Spleen (tissue), 7 donors: ENCODE results near the gene NHSL1.

ENCODE experiments used
- POLR2A ChIP-seq, 3 donors: fragments of 450-650 bp; IDR thresholded peaks; one replicate each; pipeline ENCODE4 v1.5.1; 2017; ENCODE audit warnings: antibody characterized with exemption in 3 of 3, mild to moderate bottlenecking in 1 of 3
- POLR2AphosphoS5 ChIP-seq, 3 donors: sonication (generic); formaldehyde crosslinking; IDR thresholded peaks; one replicate each; pipeline ENCODE4 v1.5.1; 2017; ENCODE audit warnings: antibody characterized with exemption in 3 of 3
- TF ChIP-seq, protein P1 (sequence below), 11 experiments: fragments of 200-600 bp in 7 of 11; fragments of 450-650 bp in 4 of 11; sonication (generic) in 4 of 11; IDR thresholded peaks in 8 of 11; conservative IDR thresholded peaks in 3 of 11; 1 replicate in 7 of 11; 2 replicates in 4 of 11; pipeline versions ENCODE4 v1.4.0 to v1.8.0; 2016 to 2021; ENCODE audit warnings: antibody characterized with exemption in 11 of 11, inconsistent platforms in 4 of 11, mild to moderate bottlenecking in 1 of 11
- donor health status: DM: no; HTN: no; CAD: no; lungs with moderate emphysema.
- donor health status: DM: no; HTN: no; CAD: no.
- donor health status: DM: no; HTN: no; CAD: no.

DNA sequence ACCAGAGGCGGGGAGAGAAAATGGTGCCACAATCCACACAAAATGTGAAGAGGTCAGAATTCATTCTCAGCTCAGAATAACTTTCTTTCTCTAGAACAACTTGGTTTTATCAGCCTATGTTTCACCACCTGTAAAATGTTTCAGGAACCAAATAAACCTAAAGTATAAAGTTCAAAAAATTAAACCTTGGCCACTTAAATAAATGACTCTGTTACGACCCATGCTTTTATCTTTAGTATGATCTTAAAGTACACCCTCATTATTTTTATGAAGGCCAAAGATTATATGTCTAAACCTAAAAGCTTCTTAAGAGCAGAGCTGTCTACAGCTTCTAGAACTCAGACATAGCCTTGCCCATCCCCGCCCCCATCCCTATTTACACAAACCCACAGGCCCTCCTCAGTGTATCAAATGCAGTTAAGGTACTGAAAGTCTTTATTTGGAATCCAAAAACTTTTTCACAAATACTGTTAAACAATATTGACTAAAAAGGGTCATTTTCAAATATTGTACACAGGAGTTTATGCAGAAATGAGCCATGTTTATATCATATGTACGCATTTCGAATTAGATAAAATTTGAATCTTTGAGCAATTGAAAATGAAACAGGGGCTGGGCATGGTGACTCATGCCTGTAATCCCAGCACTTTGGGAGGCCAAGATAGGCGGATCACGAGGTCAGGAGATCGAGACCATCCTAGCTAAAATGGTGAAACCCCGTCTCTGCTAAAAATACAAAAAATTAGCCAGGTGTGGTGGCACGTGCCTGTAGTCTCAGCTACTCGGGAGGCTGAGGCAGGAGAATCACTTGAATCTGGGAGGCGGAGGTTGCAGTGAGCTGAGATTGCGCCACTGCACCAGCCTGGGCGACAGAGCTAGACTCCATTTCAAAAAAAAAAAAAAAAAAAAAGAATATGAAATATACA, 5.7 kb upstream of the NHSL1 start:
- TF ChIP-seq, protein P1, sequence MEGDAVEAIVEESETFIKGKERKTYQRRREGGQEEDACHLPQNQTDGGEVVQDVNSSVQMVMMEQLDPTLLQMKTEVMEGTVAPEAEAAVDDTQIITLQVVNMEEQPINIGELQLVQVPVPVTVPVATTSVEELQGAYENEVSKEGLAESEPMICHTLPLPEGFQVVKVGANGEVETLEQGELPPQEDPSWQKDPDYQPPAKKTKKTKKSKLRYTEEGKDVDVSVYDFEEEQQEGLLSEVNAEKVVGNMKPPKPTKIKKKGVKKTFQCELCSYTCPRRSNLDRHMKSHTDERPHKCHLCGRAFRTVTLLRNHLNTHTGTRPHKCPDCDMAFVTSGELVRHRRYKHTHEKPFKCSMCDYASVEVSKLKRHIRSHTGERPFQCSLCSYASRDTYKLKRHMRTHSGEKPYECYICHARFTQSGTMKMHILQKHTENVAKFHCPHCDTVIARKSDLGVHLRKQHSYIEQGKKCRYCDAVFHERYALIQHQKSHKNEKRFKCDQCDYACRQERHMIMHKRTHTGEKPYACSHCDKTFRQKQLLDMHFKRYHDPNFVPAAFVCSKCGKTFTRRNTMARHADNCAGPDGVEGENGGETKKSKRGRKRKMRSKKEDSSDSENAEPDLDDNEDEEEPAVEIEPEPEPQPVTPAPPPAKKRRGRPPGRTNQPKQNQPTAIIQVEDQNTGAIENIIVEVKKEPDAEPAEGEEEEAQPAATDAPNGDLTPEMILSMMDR (IDR thresholded peaks at IDR 0.05 in 8 of 11, conservative IDR thresholded peaks at IDR 0.05 in 3 of 11) = no peak
- TF ChIP-seq POLR2AphosphoS5 (IDR thresholded peaks at IDR 0.05) (no peak), POLR2A (IDR thresholded peaks at IDR 0.05) (no peak)
